ENCODE measurements around the gene EEF2KMT.
"Not testable (repeated sequence)": the region's sequence is repeated elsewhere in the genome, so short reads cannot be mapped to it uniquely, and the experiment has no call there.

EEF2KMT gene

GRCh38 chr16:5089911-5090555, 7.6 kb downstream of the EEF2KMT start:
- not testable (repeated sequence) for H3K4me2 ChIP-seq (ENCODE audit: insufficient read depth, low read length); ATAC-seq (ENCODE audit: insufficient read depth, low read depth); H3K9ac ChIP-seq (ENCODE audit: low read depth, low read length); DNase-seq; H2AFZ ChIP-seq (ENCODE audit: low read depth, low read length); H4K20me1 ChIP-seq (ENCODE audit: insufficient read depth, low read length); H3K27ac ChIP-seq (ENCODE audit: low read length); H3K4me1 ChIP-seq (ENCODE audit: insufficient read depth, low read length); H3K4me3 ChIP-seq (ENCODE audit: low read depth in 1 of 2, low read length in 2 of 2); H3K79me2 ChIP-seq (ENCODE audit: insufficient read depth, low read length); H3K36me3 ChIP-seq (ENCODE audit: insufficient read depth, low read length); H3K9me3 ChIP-seq (ENCODE audit: insufficient read depth, low read length, severe bottlenecking); H3K27me3 ChIP-seq (ENCODE audit: insufficient read depth, low read length, poor library complexity)

GRCh38 chr16:5088936-5089335, 8.7 kb downstream of the EEF2KMT start:
- not testable (repeated sequence) for H2AFZ ChIP-seq (ENCODE audit: low read depth, low read length); H3K4me1 ChIP-seq (ENCODE audit: insufficient read depth, low read length)

GRCh38 chr16:5088086-5088790, 9.4 kb downstream of the EEF2KMT start:
- H3K9ac ChIP-seq (ENCODE audit: low read depth, low read length); H3K36me3 ChIP-seq (ENCODE audit: insufficient read depth, low read length); H4K20me1 ChIP-seq (ENCODE audit: insufficient read depth, low read length); H2AFZ ChIP-seq (ENCODE audit: low read depth, low read length); DNase-seq; H3K4me1 ChIP-seq (ENCODE audit: insufficient read depth, low read length); H3K79me2 ChIP-seq (ENCODE audit: insufficient read depth, low read length); H3K4me2 ChIP-seq (ENCODE audit: insufficient read depth, low read length); H3K4me3 ChIP-seq (ENCODE audit: low read depth in 1 of 2, low read length in 2 of 2); H3K27me3 ChIP-seq (ENCODE audit: insufficient read depth, low read length, poor library complexity); H3K9me3 ChIP-seq (ENCODE audit: insufficient read depth, low read length, severe bottlenecking); H3K27ac ChIP-seq (ENCODE audit: low read length); ATAC-seq (ENCODE audit: insufficient read depth, low read depth): not testable (repeated sequence)

More at GRCh38 chr16:5088936-5089335, 8.7 kb downstream of the EEF2KMT start:
- H3K27me3 ChIP-seq (ENCODE audit: insufficient read depth, low read length, poor library complexity); H4K20me1 ChIP-seq (ENCODE audit: insufficient read depth, low read length); DNase-seq; H3K27ac ChIP-seq (ENCODE audit: low read length); H3K4me3 ChIP-seq (ENCODE audit: low read depth in 1 of 2, low read length in 2 of 2); ATAC-seq (ENCODE audit: insufficient read depth, low read depth); H3K9me3 ChIP-seq (ENCODE audit: insufficient read depth, low read length, severe bottlenecking); H3K79me2 ChIP-seq (ENCODE audit: insufficient read depth, low read length); H3K36me3 ChIP-seq (ENCODE audit: insufficient read depth, low read length); H3K9ac ChIP-seq (ENCODE audit: low read depth, low read length); H3K4me2 ChIP-seq (ENCODE audit: insufficient read depth, low read length): not testable (repeated sequence)

GRCh38 chr16:5085716-5086115, 11.9 kb downstream of the EEF2KMT start:
- H3K27me3 ChIP-seq (ENCODE audit: insufficient read depth, low read length, poor library complexity); H3K4me3 ChIP-seq (ENCODE audit: low read depth in 1 of 2, low read length in 2 of 2); DNase-seq; H3K27ac ChIP-seq (ENCODE audit: low read length); H2AFZ ChIP-seq (ENCODE audit: low read depth, low read length); H3K79me2 ChIP-seq (ENCODE audit: insufficient read depth, low read length); H3K9ac ChIP-seq (ENCODE audit: low read depth, low read length); ATAC-seq (ENCODE audit: insufficient read depth, low read depth); H3K4me1 ChIP-seq (ENCODE audit: insufficient read depth, low read length); H3K4me2 ChIP-seq (ENCODE audit: insufficient read depth, low read length); H3K9me3 ChIP-seq (ENCODE audit: insufficient read depth, low read length, severe bottlenecking); H4K20me1 ChIP-seq (ENCODE audit: insufficient read depth, low read length): not testable (repeated sequence)
- peaks cover 14% of the 10 kb centered on the region; the same call in 1 of the 2 replicates for H3K36me3 ChIP-seq (ENCODE audit: insufficient read depth, low read length)

GRCh38 chr16:5084802-5085201, 12.8 kb downstream of the EEF2KMT start:
- not testable (repeated sequence) for H3K9me3 ChIP-seq (ENCODE audit: insufficient read depth, low read length, severe bottlenecking); H2AFZ ChIP-seq (ENCODE audit: low read depth, low read length); ATAC-seq (ENCODE audit: insufficient read depth, low read depth); H3K9ac ChIP-seq (ENCODE audit: low read depth, low read length); H3K4me3 ChIP-seq (ENCODE audit: low read depth in 1 of 2, low read length in 2 of 2); H3K4me1 ChIP-seq (ENCODE audit: insufficient read depth, low read length); H3K27me3 ChIP-seq (ENCODE audit: insufficient read depth, low read length, poor library complexity); H3K27ac ChIP-seq (ENCODE audit: low read length); H3K4me2 ChIP-seq (ENCODE audit: insufficient read depth, low read length); H3K79me2 ChIP-seq (ENCODE audit: insufficient read depth, low read length); H4K20me1 ChIP-seq (ENCODE audit: insufficient read depth, low read length)
- peak; percentile 61 for DNase-seq
- peak; percentile 65 for TF ChIP-seq CTCF (IDR thresholded peaks at IDR 0.05; ENCODE audit: borderline replicate concordance, extremely low read depth, low read length, poor library complexity, severe bottlenecking)
- peaks cover 14% of the 10 kb centered on the region; the same call in 1 of the 2 replicates for H3K36me3 ChIP-seq (ENCODE audit: insufficient read depth, low read length)

- H3K36me3 ChIP-seq (ENCODE audit: insufficient read depth, low read length): peaks cover 14% of the 10 kb centered on the region; the same call in 1 of the 2 replicates
- H3K9me3 ChIP-seq (ENCODE audit: insufficient read depth, low read length, severe bottlenecking); H3K27me3 ChIP-seq (ENCODE audit: insufficient read depth, low read length, poor library complexity); H3K79me2 ChIP-seq (ENCODE audit: insufficient read depth, low read length); H3K9ac ChIP-seq (ENCODE audit: low read depth, low read length); DNase-seq; H3K27ac ChIP-seq (ENCODE audit: low read length); H3K4me3 ChIP-seq (ENCODE audit: low read depth in 1 of 2, low read length in 2 of 2); H2AFZ ChIP-seq (ENCODE audit: low read depth, low read length); ATAC-seq (ENCODE audit: insufficient read depth, low read depth); H3K4me1 ChIP-seq (ENCODE audit: insufficient read depth, low read length); H4K20me1 ChIP-seq (ENCODE audit: insufficient read depth, low read length); H3K4me2 ChIP-seq (ENCODE audit: insufficient read depth, low read length): not testable (repeated sequence)
Measured at GRCh38 chr16:5084099-5084731, 13.4 kb downstream of the EEF2KMT start.

GRCh38 chr16:5083646-5084045, 13.9 kb downstream of the EEF2KMT start:
- H3K27ac ChIP-seq (ENCODE audit: low read length); H3K27me3 ChIP-seq (ENCODE audit: insufficient read depth, low read length, poor library complexity); H3K4me2 ChIP-seq (ENCODE audit: insufficient read depth, low read length); H3K4me3 ChIP-seq (ENCODE audit: low read depth in 1 of 2, low read length in 2 of 2); H3K9me3 ChIP-seq (ENCODE audit: insufficient read depth, low read length, severe bottlenecking); H3K79me2 ChIP-seq (ENCODE audit: insufficient read depth, low read length); H3K9ac ChIP-seq (ENCODE audit: low read depth, low read length); H4K20me1 ChIP-seq (ENCODE audit: insufficient read depth, low read length); H2AFZ ChIP-seq (ENCODE audit: low read depth, low read length); DNase-seq; ATAC-seq (ENCODE audit: insufficient read depth, low read depth); H3K4me1 ChIP-seq (ENCODE audit: insufficient read depth, low read length): not testable (repeated sequence)
- H3K36me3 ChIP-seq (ENCODE audit: insufficient read depth, low read length): peaks cover 19% of the 10 kb centered on the region
